Psoas muscle (tissue), 8 donors: Measurements from ENCODE around the gene SLC39A1. TPM values are rescaled to one million over a fixed set of nuclear protein-coding genes. Genes with fewer than 3 reads are reported as not detected.
A peak's percentile ranks its signal among the peaks of the same experiment; 100 is the strongest.

Experiments used
- ATAC-seq, 4 donors: fragments of 200-7000 bp; cut with Tn5 transposase; one replicate each; pipeline ENCODE4 v1.9.1; 2020; ENCODE audit warnings: moderate library complexity in 3 of 4, mild to moderate bottlenecking in 2 of 4
- DNase-seq, 2 donors: peaks; one replicate each; pipeline ENCODE4 v3.0.0-alpha.2; 2020
- H3K27ac ChIP-seq: fragments of 200-600 bp; one replicate; pipeline ENCODE4 v1.8.0; 2022
- H3K27me3 ChIP-seq, 3 donors: fragments of 200-600 bp in 1 of 3; one replicate each; pipeline versions ENCODE4 v1.6.1 to v1.8.0; 2013 to 2022; ENCODE audit warnings: low read length in 2 of 3, mild to moderate bottlenecking in 2 of 3, moderate library complexity in 1 of 3; ENCODE audit not compliant: insufficient read depth in 3 of 3
- H3K36me3 ChIP-seq, 2 donors: fragments of 200-600 bp in 1 of 2; one replicate each; pipeline versions ENCODE4 v1.6.1 to v1.8.0; 2013 to 2022; ENCODE audit warnings: low read depth in 1 of 2, mild to moderate bottlenecking in 1 of 2, moderate library complexity in 1 of 2; ENCODE audit not compliant: insufficient read depth in 1 of 2
- H3K4me1 ChIP-seq: fragments of 200-600 bp; one replicate; pipeline ENCODE4 v1.8.0; 2022
- H3K4me3 ChIP-seq: fragments of 200-600 bp; one replicate; pipeline ENCODE4 v1.8.0; 2022; ENCODE audit warnings: mild to moderate bottlenecking
- H3K9me3 ChIP-seq: fragments of 200-600 bp; one replicate; pipeline ENCODE4 v1.8.0; 2022
- CTCF ChIP-seq: fragments of 200-600 bp; IDR thresholded peaks from one replicate; pipeline ENCODE4 v1.8.0; 2022; ENCODE audit warnings: antibody characterized with exemption
- WGBS, 3 donors: extraction: QIAGEN DNeasy Blood & Tissue Kit; methylation state at CpG; one replicate each; pipeline versions ENCODE4 v1.1.6 to v1.1.7; 2013; 5-methylcytosine and 5-hydroxymethylcytosine counted together
- intact Hi-C, 2 donors: fragments of 100-400 bp; cut with DNase I; formaldehyde crosslinking; loops; one replicate each; pipeline versions ENCODE4 v1.11.0 to v1.14.2; 2022
- polyA plus RNA-seq, 3 donors: library from polyadenylated mRNA; stranded (reverse); fragments of 200-250 nt; gene quantifications; one replicate each; pipeline ENCODE4 v1.2.3, GENCODE V29; 2013
- total RNA-seq, 4 donors: library from RNA; stranded (reverse); fragmentation: NEBNext Ultra II Directional in 2 of 4; extraction: Animal tissue kit (Norgen Biotek cat#: 25700) in 2 of 4; gene quantifications; one replicate each; pipeline versions ENCODE4 v1.2.1 to v1.2.4, GENCODE V29; 2021 to 2023
- donor health status: healthy with polysubstance abuse.
- donor health status: DM: no; HTN: no; CAD: no; lungs with moderate emphysema.
- donor health status: Bipolar disorder and iron deficiency.
- donor health status: healthy.
- donor health status: DM: yes; HTN: yes; CAD: no.
- donor health status: DM: no; HTN: no; CAD: no.
- donor health status: DM: no; HTN: no; CAD: no.
- donor health status: DM: yes; HTN: yes; CAD: no.

Gene SLC39A1
- total and polyA plus RNA-seq, 7 donors, result 21.9 to 85.3 (median 46.7) TPM

GRCh38 chr1:153962088-153963029 is 978 bp downstream of the SLC39A1 start:
- Histone ChIP-seq H3K9me3 (no peaks in the 10 kb centered on the region), H3K4me1 (peaks cover 49% of the 10 kb centered on the region), H3K36me3 (peaks cover 4 to 22% of the 10 kb centered on the region in 2 donors), H3K4me3 (peak overlapping the region; percentile 75), H3K27me3 (no peaks in the 10 kb centered on the region), H3K27ac (peak overlapping the region; percentile 90)
- peak; percentile 15 to 51 (median 40) for ATAC-seq
- no peak for TF ChIP-seq CTCF
- WGBS, 3 donors, result 40 to 42% (median 41%) methylated on average over 14 to 16 of the region's 16 CpGs
- peak; percentile 60 to 78 for DNase-seq
- intact Hi-C loops, result no loop called here

GRCh38 chr1:153961421-153961820 is 1.9 kb downstream of the SLC39A1 start:
- intact Hi-C loops, result no loop called here
- no peaks in the 10 kb centered on the region for H3K9me3 ChIP-seq
- TF ChIP-seq CTCF, result no peak
- 76 to 80% (median 78%) methylated on average over 4 of the region's 4 CpGs for WGBS, 3 donors
- peak overlapping the region; percentile 75 for H3K4me3 ChIP-seq
- no peaks in the 10 kb centered on the region for H3K27me3 ChIP-seq
- H3K27ac ChIP-seq, result peak overlapping the region; percentile 90
- no peak for ATAC-seq
- peaks cover 4 to 22% of the 10 kb centered on the region in 2 donors for H3K36me3 ChIP-seq
- H3K4me1 ChIP-seq, result peaks cover 55% of the 10 kb centered on the region
- no peak for DNase-seq

GRCh38 chr1:153960206-153960605 is 3.1 kb downstream of the SLC39A1 start:
- ATAC-seq (no peak), DNase-seq (peak in 1 of 2 donors; percentile 58)
- intact Hi-C loops, result no loop called here
- peaks cover 4 to 22% of the 10 kb centered on the region in 2 donors for H3K36me3 ChIP-seq
- H3K27ac ChIP-seq, result peak overlapping the region; percentile 93
- H3K4me1 ChIP-seq, result peaks cover 52% of the 10 kb centered on the region
- 38 to 54% (median 48%) methylated on average over 11 of the region's 11 CpGs for whole genome bisulfite sequencing, 3 donors
- no peak for TF ChIP-seq CTCF
- H3K27me3 ChIP-seq, result no peaks in the 10 kb centered on the region
- H3K4me3 ChIP-seq, result no peak overlapping the region
- H3K9me3 ChIP-seq, result no peaks in the 10 kb centered on the region

- intact Hi-C loops, result no loop called here
- no peak for TF ChIP-seq CTCF
- Histone ChIP-seq H3K27me3 (no peaks in the 10 kb centered on the region), H3K4me1 (peaks cover 52% of the 10 kb centered on the region), H3K36me3 (peaks cover 4 to 26% of the 10 kb centered on the region in 2 donors), H3K9me3 (no peaks in the 10 kb centered on the region), H3K4me3 (peak overlapping the region; percentile 97), H3K27ac (peak overlapping the region; percentile 93)
- DNase-seq (no peak), ATAC-seq (no peak)
- WGBS, 3 donors, result 27 to 67% (median 46%) methylated on average over 3 of the region's 3 CpGs
Observed at GRCh38 chr1:153959454-153959853, 3.9 kb downstream of the SLC39A1 start.
